ENCODE data around the gene MYRIP.
"Not testable (repeated sequence)": the region's sequence is repeated elsewhere in the genome, so short reads cannot be mapped to it uniquely, and the experiment has no call there.

MYRIP gene

GRCh38 chr3:40240921-40241320 is 431.5 kb downstream of the MYRIP start:
- DNase-seq (ENCODE audit: low read depth): no peak

DNA sequence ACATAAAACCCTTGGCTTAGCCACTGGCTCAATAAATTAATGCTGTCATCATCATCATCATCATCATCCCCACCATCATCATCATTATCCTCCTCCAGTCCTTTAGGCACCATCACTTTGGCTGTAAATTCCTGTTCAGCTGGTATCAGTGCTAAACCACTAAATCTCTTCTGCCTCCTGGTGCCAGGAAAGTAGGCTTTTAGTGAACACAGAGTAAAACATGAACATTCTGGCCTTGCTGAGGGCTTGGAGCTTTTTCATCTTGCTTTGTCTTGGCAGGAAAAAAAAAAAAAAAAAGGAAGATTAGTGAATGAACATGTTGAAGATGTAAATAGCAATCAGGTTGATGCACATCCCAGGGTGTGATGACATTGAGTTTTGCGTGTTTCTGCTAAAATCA is 432.8 kb downstream of the MYRIP start:
- no peak for DNase-seq (ENCODE audit: low read depth)

GRCh38 chr3:40242638-40243037 is 433.2 kb downstream of the MYRIP start:
- no peak for DNase-seq (ENCODE audit: low read depth)

DNA sequence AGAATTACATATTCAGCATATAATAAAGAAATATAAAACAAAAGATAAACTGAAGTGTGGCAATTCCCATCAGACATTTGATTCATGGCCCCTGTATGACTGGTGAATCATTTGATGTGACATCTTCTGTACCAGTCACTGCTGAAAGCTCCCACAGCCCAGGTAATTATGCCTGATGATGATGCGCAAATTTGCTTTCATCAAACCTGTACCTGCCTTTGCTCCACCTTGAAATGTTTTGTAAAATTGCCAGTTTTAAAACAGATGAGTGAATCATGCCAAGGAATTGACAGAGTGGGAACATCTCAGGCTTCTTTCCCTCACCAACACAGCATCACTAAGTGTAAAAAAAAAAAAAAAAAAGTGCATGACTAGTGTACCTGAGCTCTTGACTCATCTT is 433.6 kb downstream of the MYRIP start:
- DNase-seq (ENCODE audit: low read depth): no peak

DNA sequence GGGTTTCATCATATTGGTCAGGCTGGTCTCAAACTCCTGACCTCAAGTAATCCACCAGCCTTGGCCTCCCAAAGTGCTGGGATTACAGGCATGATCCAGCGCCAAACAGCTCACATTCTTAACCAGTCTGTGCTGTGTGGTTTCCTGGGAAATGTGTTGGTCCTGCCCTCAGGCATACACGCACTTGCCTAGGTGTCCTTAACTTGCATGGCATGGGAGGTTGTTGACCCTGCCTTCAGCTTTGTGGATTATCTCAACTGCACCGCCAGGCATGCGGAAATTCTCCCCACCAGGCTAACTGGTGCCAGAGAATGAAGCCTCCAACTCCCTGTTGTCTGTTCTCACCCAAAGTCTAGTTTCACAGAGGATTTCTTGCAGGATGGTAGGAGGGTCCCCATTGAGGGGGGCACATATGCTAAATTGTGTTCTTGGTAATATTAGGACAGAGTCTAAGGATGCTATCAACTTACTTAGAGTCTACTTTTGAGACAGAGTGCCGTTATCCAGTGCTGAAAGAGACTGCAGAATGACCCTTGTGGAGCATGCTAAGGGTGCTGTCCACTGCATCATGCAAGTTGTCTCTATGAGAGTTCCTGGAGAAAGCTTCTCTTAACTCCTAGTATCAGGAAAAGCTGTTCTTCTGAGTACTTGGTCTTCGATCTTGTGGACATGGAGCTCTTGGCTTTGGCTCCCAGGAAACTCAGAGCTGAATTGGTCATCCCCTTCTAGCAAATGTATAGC is 438.5 kb downstream of the MYRIP start:
- DNase-seq (ENCODE audit: low read depth): no peak

- no peak for DNase-seq (ENCODE audit: low read depth)
Observed at GRCh38 chr3:40248591-40248990, 439.2 kb downstream of the MYRIP start.

- DNase-seq (ENCODE audit: low read depth): no peak
Observed at GRCh38 chr3:40249168-40249567, 439.8 kb downstream of the MYRIP start.

GRCh38 chr3:40254491-40254890 is 445.1 kb downstream of the MYRIP start:
- DNase-seq (ENCODE audit: low read depth): no peak

DNA sequence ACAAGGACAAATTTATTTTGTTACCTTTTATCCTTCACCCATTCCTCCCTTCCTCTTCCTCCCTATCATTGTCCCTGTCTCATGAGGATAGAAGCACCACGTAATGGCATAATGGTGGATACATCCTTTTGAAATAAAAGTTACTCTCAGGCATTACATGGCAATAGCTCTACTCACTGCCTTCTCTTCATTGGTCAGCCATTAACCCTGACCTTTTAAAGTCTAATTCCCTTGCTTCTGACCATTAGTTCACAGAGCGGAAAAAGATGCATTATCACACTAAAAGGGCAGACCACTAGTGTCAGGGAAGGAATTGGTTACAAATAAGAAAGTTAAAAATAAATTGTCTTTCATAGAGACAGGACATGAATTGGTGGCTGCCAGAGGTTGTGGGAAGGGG is 445.5 kb downstream of the MYRIP start:
- DNase-seq (ENCODE audit: low read depth): no peak

- no peak for DNase-seq (ENCODE audit: low read depth)
Observed at GRCh38 chr3:40255532-40255931, 446.1 kb downstream of the MYRIP start.

GRCh38 chr3:40258064-40258463 is 448.7 kb downstream of the MYRIP start:
- no peak for DNase-seq (ENCODE audit: low read depth)

DNA sequence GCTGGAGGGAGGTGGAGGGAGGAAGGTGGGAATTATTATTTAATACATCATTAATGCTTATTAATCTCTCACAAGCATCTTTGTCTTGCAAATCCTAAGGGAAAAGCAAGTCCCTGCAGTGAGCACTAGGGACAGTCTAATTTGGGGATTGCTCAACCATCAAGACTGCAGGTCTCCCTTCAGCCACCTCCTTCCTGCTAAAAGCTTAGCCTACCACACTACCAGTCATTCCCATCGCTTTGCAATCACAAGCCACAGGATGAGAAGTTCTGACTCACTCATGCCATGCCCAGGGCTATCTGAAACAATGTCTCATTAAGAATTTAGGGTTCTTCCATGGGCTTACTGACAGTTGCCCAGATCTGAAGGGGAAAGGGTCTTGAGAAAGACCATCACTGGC is 449.1 kb downstream of the MYRIP start:
- no peak for DNase-seq (ENCODE audit: low read depth)

- DNase-seq (ENCODE audit: low read depth): no peak
Observed at GRCh38 chr3:40262331-40262730, 452.9 kb downstream of the MYRIP start.

- no peak for DNase-seq (ENCODE audit: low read depth)
Observed at GRCh38 chr3:40264451-40264850, 455.0 kb downstream of the MYRIP start.

GRCh38 chr3:40265181-40265580 is 455.8 kb downstream of the MYRIP start:
- DNase-seq (ENCODE audit: low read depth): no peak

DNA sequence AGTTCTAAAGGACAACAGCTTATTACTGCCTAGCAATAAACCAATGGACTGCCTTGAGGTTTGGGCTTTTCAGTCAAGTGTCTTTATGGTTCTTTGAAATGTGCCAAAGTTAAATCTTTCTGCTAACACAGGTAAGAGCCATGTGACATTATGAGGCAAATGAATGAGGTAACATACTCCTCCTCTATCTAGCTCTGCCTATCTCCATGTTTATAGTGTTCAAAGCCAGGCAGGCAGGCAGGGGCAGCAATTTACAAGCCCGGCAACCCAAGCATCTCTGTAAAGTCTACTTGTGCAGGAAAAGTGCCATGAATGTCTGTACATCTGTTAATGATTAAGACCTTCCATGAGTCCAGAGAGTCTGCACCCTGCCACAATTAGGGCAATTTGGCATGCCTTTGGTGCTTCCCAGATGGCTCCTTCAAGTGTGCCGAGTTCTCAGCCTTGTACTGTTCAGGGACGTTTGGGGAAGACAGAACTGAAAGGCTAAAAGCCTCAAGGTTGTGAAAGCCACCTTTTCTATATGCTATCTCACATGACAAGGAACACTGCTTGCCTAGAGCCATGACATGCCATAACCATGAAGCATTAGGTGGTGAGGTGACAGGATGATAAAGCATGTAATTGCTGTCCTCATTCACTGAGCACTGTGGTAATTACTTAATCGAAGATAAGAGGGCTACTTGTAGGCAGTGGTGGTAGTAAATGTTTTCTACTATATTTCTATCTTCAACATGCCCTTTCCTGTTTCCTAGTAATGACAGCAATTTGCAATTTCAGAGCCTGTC is 458.7 kb downstream of the MYRIP start:
- no peak for DNase-seq (ENCODE audit: low read depth)

DNA sequence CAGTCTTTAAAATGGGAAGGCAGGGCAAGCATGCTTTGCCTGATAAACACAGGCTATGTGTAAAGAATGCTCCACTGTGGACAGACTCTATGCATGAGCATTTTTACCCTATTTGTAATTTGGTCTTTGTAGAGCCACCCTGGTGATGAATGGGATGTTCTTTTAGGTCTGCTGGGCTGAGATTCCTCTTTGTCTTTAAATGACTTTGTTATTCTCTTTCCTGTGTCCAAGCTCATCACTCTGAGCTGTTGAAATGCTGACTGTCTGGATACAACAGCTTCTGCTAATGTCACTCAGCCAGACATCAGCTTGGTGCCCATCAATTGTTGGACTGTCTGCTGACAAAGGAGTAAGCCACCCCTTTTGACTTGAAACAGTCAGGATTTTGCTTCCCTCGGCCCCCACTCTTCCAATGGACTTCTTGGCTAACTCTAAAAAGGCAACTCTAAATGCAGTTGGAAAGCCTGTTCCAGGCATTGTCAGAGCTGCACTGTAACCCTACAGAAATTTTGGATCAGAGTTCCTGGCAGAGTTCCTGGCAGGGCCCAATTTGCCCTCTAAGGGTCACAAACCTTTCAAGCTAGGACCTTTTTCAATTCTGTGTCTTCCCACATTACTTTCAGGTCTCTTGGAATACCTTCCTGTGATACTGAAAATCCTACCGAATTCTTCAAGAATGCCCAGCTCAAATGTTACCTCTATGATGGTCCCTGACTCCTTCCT is 459.6 kb downstream of the MYRIP start:
- DNase-seq (ENCODE audit: low read depth): no peak

DNA sequence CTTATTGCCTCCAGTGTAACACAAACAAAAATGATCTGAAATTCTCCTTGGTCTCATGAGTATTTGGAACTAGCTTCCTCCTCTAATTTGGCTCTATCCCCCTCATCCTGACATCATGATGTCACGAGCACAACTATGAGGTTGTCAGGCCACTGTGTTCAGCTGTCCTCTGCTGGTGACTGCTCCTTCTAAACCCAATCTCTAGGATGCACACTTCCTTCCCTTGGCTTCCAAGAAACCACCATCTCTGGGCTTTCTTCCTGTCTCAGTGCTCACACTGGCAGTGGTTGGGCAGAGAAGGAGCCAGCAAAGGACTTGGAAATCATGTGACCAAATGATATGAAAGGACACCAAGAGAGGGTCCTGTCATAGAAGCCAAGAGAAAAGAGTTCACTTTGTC is 469.4 kb downstream of the MYRIP start:
- DNase-seq (ENCODE audit: low read depth): no peak

- no peak for DNase-seq (ENCODE audit: low read depth)
Observed at GRCh38 chr3:40281995-40282394, 472.6 kb downstream of the MYRIP start.

GRCh38 chr3:40283057-40283456 is 473.6 kb downstream of the MYRIP start:
- DNase-seq (ENCODE audit: low read depth): not testable (repeated sequence)

DNA sequence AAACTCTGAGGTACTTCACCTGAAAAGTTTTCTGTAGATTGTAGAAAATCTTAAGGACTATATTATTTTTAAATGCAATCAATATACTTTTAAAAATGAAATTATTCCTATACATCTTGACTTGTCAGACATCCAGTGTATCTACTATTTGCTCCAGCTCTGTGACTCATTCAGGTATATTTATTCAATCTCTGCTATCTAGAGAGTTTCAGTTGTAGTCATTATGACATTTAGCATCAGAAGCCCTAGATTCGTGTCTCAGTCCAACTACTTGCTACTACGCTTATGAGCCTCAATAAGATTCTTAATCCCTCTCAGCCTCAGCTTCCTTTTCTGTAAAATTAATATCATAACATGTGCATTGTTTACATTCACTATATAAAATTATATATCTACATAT is 477.8 kb downstream of the MYRIP start:
- no peak for DNase-seq (ENCODE audit: low read depth)

- DNase-seq (ENCODE audit: low read depth): no peak
Observed at GRCh38 chr3:40290396-40290795, 481.0 kb downstream of the MYRIP start.

DNA sequence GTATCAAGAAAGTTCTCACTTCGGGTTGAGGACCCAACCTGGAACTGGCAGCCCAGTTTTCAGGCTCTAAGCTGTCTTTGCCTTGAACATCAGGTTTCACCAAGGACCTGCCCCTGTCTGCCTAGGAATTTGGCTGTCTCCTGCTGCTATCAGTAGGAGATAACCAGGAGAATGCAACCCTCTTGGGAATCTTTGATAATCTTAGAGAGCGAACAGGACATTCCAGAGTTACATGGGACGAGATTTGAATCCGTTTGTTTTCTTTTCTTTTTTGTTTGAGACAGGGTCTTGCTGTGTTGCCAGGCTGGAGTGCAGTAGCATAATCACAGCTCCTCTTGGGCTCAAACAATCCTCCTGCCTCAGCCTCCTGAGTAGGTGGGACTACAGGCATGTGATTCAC is 482.1 kb downstream of the MYRIP start:
- no peak for DNase-seq (ENCODE audit: low read depth)
